Activated naive CD4-positive, alpha-beta T cell treated with anti-CD3 and anti-CD28 coated beads for 36 hours (primary cell): ENCODE results near the gene SYNDIG1. TPM values are rescaled to one million over a fixed set of nuclear protein-coding genes. Genes with fewer than 3 reads are reported as not detected.
A peak's percentile ranks its signal among the peaks of the same experiment; 100 is the strongest.
"Not testable (repeated sequence)": the region's sequence is repeated elsewhere in the genome, so short reads cannot be mapped to it uniquely, and the experiment has no call there.

Experiments used
- CTCF ChIA-PET: fragments of 350-600 bp; sonication (Branson Sonifier 250); formaldehyde crosslinking; loops from one replicate; lab custom pipeline; 2021; ENCODE audit warnings: antibody characterized with exemption; lab: Charles Lee
- DNase-seq: peaks from one replicate; pipeline ENCODE4 v3.0.0-alpha.2; 2020
- H3K27ac Mint-ChIP-seq: one replicate; pipeline ENCODE4 v1.8.0; 2021; ENCODE audit warnings: mild to moderate bottlenecking, mixed read lengths
- H3K27me3 Mint-ChIP-seq: one replicate; pipeline ENCODE4 v1.8.0; 2021; ENCODE audit warnings: low read depth, mixed read lengths
- H3K36me3 Mint-ChIP-seq: one replicate; pipeline ENCODE4 v1.8.0; 2021; ENCODE audit warnings: low read depth, mixed read lengths
- H3K4me1 Mint-ChIP-seq: one replicate; pipeline ENCODE4 v1.8.0; 2021; ENCODE audit warnings: low read depth, mixed read lengths
- H3K4me3 Mint-ChIP-seq: one replicate; pipeline ENCODE4 v1.8.0; 2021; ENCODE audit warnings: mild to moderate bottlenecking, moderate library complexity, mixed read lengths
- H3K9me3 Mint-ChIP-seq: one replicate; pipeline ENCODE4 v1.8.0; 2021; ENCODE audit warnings: mixed read lengths
- intact Hi-C: fragments of 100-400 bp; cut with micrococcal nuclease; formaldehyde crosslinking; loops from one replicate; pipeline ENCODE4 v1.15.1; 2023
- total RNA-seq, 2 experiments: library from RNA; stranded (reverse); gene quantifications; one replicate each; pipeline ENCODE4 v1.2.3, GENCODE V29; 2021

Gene SYNDIG1
- total RNA-seq, 2 experiments from 2014 or later, result not detected

DNA sequence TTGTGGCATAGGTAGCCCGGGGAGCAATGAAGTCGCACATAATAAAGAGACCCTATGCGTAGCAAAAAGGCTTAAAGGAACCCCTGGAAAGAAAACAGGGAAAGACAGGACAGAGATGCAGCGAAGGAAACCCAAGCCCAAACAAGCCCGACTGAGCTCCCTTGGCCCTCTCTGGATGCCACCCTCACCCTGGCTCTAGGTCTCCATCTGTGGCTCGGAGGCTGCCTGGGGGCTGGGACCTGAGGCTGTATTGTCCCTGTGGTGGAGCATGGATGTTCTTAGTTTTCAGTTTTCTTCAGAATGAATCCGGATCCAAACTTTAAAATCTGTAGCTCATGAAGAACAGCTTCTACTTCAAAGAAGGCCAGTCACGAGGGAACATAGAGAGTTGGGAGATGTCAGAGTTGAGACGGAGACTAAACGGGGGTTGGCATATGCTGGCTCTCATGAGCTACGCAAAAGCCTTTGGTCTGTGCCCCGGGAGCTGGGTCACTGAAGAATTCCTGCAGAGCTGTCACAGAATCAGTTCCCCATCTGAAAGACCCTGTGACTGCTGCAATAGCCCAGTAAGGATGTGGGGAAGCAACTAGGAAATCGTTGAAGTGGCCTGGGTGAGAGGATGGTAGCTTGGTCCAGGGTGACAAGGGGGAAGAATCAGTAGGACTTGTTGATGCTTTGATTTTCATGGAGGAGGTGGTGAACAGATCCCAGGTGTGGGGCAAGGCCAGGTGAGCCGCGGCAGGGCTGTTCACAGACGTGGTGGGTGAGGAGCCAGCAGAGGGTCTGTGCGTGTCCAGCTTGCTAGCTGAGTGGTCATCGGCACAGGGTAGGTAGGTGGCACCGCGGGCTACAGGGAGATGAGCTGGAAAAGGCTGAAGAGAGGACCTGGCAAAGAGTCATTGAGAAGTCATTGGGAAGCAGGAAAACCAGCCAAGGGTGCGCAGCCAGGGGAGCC is 35.2 kb downstream of the SYNDIG1 start:
- CTCF ChIA-PET, result interaction anchor here (0.6 kb wide), 1 partner anchor 141 kb away, joined by 3 read pairs; no protein-coding TSS in a partner anchor
- Mint-ChIP-seq H3K27me3 (peaks cover 4% of the 10 kb centered on the region), H3K4me1 (no peaks in the 10 kb centered on the region), H3K27ac (no peak overlapping the region), H3K9me3 (no peaks in the 10 kb centered on the region), H3K4me3 (no peak overlapping the region), H3K36me3 (no peaks in the 10 kb centered on the region)
- intact Hi-C loops, result no loop called here
- no peak for DNase-seq

DNA sequence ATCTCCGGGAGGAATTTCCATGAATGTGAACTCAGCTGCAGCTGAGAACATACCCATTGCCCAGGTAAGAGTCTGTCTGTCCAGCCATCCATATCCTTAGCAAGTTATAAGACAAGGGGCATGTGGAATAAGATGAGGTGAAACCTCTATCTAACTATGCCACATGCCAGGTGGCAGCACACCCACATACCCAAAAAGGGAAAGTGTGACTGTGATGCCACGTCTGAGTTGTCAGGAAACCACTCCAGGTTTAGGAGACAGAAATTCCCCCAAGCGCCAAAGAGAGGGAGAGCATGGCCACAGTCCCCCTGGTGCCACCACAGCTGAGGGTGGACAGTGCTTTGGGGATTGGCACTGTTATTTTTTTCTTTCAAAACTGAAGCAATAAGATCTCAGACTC is 36.7 kb downstream of the SYNDIG1 start:
- H3K4me1 Mint-ChIP-seq, result no peaks in the 10 kb centered on the region
- no peak for DNase-seq
- CTCF ChIA-PET, result no interaction called here
- H3K4me3 Mint-ChIP-seq, result no peak overlapping the region
- no peak overlapping the region for H3K27ac Mint-ChIP-seq
- H3K27me3 Mint-ChIP-seq, result peaks cover 4% of the 10 kb centered on the region
- H3K9me3 Mint-ChIP-seq, result no peaks in the 10 kb centered on the region
- no peaks in the 10 kb centered on the region for H3K36me3 Mint-ChIP-seq
- intact Hi-C loops, result no loop called here

DNA sequence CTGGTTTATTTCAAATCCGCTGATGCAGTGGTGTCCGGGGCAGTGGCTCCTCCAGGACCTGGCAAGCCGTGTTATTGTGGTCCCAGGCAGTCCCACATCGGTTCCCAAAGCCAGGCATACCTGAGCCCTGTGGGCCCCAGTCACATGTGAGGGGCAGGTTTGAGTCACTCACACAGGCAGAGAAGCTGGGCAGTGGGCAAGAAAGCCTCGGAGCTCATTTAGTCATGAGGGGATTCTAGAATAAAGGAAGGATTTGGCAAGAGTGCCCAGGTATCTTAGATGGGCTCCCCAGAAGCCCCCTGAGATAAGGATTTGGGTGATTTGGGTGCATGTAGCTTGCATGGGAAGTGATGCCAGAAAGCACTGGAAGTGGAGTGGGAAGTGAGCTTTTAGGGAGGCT is 37.3 kb downstream of the SYNDIG1 start:
- intact Hi-C loops, result no loop called here
- no peak overlapping the region for H3K27ac Mint-ChIP-seq
- DNase-seq, result no peak
- CTCF ChIA-PET, result no interaction called here
- H3K4me1 Mint-ChIP-seq, result peaks cover 1% of the 10 kb centered on the region
- no peaks in the 10 kb centered on the region for H3K36me3 Mint-ChIP-seq
- H3K4me3 Mint-ChIP-seq, result no peak overlapping the region
- no peaks in the 10 kb centered on the region for H3K9me3 Mint-ChIP-seq
- peaks cover 8% of the 10 kb centered on the region for H3K27me3 Mint-ChIP-seq

DNA sequence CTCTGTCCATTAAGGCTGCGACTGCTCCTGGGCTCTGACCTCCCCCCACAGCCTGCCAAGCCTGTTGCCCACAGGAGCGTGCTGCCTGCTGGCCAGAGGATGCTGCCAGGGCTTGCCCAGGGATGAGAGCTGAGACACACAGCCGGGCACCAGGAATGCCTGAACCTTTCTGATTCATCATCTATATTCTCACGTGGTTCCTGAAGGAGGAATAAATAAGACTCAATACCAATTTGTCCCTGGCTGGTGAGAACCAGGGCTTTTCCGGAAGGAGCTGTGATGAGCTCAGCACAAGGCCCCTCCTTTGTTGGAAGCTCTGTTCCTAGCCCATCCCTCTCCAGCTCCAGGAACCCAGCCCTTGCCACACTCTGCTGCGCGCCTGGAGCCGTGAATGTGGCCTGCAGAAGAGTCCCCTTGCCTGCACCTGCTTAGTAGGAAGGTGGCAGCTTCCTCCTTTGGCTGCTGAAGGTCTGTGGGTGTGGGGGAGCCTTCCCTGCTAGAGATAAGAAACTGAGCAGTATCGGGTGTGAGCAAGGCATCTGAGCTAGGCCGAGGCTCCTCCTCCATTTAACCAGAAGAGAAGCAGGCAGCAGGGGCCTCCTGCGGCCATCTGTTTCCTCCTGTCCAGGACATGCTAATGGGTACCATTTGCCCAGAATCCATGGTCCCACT is 37.9 kb downstream of the SYNDIG1 start:
- Mint-ChIP-seq H3K36me3 (no peaks in the 10 kb centered on the region), H3K27ac (no peak overlapping the region), H3K4me3 (no peak overlapping the region), H3K9me3 (no peaks in the 10 kb centered on the region), H3K4me1 (peaks cover 2% of the 10 kb centered on the region), H3K27me3 (peaks cover 10% of the 10 kb centered on the region)
- CTCF ChIA-PET, result no interaction called here
- intact Hi-C loops, result no loop called here
- DNase-seq, result no peak

DNA sequence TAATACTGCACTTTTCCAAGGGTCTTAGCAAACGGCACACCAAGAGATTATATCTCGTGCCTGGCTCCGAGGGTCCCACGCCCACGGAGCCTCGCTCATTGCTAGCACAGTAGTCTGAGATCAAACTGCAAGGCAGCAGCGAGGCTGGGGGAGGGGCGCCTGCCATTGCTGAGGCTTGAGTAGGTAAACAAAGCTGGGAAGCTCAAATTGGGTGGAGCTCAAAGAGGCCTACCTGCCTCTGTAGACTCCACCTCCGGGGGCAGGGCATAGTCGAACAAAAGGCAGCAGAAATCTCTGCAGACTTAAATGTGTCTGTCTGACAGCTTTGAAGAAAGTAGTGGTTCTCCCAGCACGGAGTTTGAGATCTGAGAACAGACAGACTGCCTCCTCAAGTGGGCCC is 43.0 kb downstream of the SYNDIG1 start:
- H3K4me1 Mint-ChIP-seq, H3K9me3 Mint-ChIP-seq, CTCF ChIA-PET, H3K36me3 Mint-ChIP-seq, H3K27me3 Mint-ChIP-seq, intact Hi-C loops, H3K4me3 Mint-ChIP-seq, H3K27ac Mint-ChIP-seq: not testable (repeated sequence)
- DNase-seq, result peak; percentile 14

DNA sequence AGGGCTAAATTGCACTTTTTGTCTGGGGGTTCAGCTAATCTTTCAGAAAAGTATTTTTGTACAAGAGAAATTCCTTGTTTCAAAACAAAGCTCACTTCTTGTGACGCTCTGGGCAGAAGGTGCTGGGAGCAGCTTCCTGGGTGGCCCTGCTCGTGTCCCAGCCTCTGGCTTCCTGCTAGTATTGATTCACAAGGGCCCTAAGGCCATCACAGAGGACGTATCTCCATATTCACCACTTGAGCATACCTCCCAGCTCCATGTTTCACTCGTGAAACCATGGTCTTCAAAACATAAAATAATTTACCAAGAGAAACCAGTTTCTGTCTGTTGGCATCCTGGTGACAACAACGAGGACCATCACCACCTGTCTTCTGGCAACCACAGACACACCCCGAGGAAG is 49.1 kb downstream of the SYNDIG1 start:
- Mint-ChIP-seq H3K9me3 (no peaks in the 10 kb centered on the region), H3K4me1 (peaks cover 2% of the 10 kb centered on the region), H3K27me3 (no peaks in the 10 kb centered on the region), H3K4me3 (no peak overlapping the region), H3K27ac (no peak overlapping the region), H3K36me3 (no peaks in the 10 kb centered on the region)
- DNase-seq, result no peak
- intact Hi-C loops, result no loop called here
- CTCF ChIA-PET, result no interaction called here

DNA sequence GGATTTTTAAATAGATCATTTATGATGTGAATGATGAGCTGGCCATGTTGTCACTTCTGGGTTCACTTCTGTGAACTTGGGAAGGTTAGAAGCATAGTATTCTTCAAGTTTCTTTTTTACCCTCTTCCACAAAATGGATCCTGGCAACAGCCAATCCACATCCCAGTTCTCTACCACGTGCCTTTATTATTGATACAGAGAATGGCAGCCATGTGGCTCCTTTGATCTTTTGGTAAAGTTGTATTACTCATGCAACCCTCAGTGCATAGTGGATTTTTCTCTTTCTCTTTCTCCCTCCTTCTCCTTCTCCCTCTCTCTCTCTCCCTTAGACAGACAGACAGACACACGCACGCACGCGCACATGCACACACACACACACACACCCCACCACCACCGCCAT is 50.0 kb downstream of the SYNDIG1 start:
- no peak overlapping the region for H3K27ac Mint-ChIP-seq
- CTCF ChIA-PET, result no interaction called here
- no peaks in the 10 kb centered on the region for H3K27me3 Mint-ChIP-seq
- H3K9me3 Mint-ChIP-seq, result no peaks in the 10 kb centered on the region
- H3K4me3 Mint-ChIP-seq, result no peak overlapping the region
- peaks cover 2% of the 10 kb centered on the region for H3K4me1 Mint-ChIP-seq
- intact Hi-C loops, result no loop called here
- peak; percentile 25 for DNase-seq
- H3K36me3 Mint-ChIP-seq, result no peaks in the 10 kb centered on the region

DNA sequence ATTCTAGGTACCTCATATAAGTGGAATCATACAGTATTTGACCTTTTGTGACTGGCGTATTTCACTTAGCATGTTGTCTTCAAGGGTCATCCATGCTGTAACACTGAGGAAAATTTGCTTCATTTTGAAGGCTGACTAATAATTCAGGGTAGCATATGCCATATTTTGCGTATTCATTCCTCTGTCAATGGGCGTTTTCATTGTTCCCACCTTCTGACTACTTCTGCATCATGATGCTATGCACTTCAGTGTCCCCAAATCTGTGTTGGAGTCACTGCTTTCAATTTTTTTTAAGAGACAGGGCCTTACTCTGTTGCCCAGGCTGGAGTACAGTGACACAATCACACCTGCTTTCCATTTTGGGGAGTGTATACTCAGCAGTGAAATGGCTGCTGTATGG is 51.6 kb downstream of the SYNDIG1 start:
- DNase-seq, result no peak
- CTCF ChIA-PET, result no interaction called here
- H3K27me3 Mint-ChIP-seq, result no peaks in the 10 kb centered on the region
- peaks cover 2% of the 10 kb centered on the region for H3K4me1 Mint-ChIP-seq
- no peaks in the 10 kb centered on the region for H3K36me3 Mint-ChIP-seq
- no peaks in the 10 kb centered on the region for H3K9me3 Mint-ChIP-seq
- H3K4me3 Mint-ChIP-seq, result no peak overlapping the region
- H3K27ac Mint-ChIP-seq, result no peak overlapping the region
- intact Hi-C loops, result no loop called here

DNA sequence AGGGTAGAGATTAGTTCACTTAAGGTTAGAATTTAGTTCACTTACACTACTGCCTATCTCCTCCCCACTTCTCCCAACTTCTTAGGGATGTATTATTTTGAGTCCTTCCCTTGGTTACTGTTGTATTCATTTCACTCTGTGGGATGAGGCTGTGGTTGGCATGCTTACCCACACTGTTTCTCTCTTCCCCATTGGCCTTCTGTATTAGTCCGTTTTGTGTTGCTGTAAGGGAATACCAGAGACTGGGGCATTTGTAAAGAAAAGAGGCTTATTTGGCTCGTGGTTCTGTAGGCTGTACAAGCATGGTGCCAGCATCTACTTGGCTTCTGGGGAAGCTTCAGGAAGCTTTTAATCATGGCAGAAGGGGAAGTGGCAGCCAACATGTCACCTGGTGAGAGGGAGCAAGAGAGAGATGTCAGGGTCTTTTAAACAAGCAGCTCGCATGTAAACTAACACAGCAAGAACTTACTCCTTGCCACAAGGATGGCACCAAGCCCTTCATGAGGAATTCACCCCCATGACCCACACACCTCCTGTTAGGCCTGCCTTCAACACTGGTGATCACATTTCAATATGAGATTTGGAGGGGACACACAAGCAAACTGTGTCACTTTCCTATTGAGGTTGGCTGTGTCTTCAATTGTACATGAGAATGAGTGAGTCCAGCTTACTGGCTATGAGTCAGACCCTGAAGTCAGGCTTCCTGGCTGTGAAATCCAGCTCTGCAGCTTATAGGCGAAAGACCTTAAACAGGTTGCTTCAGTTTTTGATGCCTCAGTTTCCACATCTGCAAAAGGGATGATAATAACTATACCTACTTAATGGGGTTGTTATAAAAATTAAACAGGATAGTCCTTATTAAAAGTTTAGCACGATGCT is 53.3 kb downstream of the SYNDIG1 start:
- H3K27me3 Mint-ChIP-seq, result no peaks in the 10 kb centered on the region
- peaks cover 2% of the 10 kb centered on the region for H3K4me1 Mint-ChIP-seq
- no peaks in the 10 kb centered on the region for H3K36me3 Mint-ChIP-seq
- no peaks in the 10 kb centered on the region for H3K9me3 Mint-ChIP-seq
- intact Hi-C loops, result no loop called here
- no peak for DNase-seq
- CTCF ChIA-PET, result no interaction called here
- no peak overlapping the region for H3K4me3 Mint-ChIP-seq
- H3K27ac Mint-ChIP-seq, result no peak overlapping the region

DNA sequence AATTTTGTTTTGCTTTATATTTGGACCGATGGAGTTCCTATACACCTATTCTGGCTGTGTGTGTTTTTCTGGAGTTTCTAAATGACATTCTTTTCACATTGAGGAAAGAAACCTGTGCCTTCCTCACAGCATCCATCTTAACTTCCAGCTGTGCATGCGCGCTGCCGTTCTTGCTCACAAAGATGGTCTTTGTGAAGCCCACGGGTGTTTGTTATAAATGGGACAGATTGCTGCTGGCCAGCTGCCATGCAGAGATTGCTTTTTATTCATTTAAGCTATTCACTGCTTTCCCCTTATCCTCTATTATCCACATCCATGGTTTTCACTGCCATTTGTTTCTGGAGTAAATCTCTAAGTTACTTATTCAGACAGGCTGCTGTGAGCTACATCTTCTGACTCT is 54.2 kb downstream of the SYNDIG1 start:
- no peaks in the 10 kb centered on the region for H3K27me3 Mint-ChIP-seq
- H3K36me3 Mint-ChIP-seq, result no peaks in the 10 kb centered on the region
- H3K4me1 Mint-ChIP-seq, result peaks cover 2% of the 10 kb centered on the region
- H3K4me3 Mint-ChIP-seq, result no peak overlapping the region
- no peak overlapping the region for H3K27ac Mint-ChIP-seq
- CTCF ChIA-PET, result no interaction called here
- intact Hi-C loops, result no loop called here
- no peaks in the 10 kb centered on the region for H3K9me3 Mint-ChIP-seq
- DNase-seq, result no peak

DNA sequence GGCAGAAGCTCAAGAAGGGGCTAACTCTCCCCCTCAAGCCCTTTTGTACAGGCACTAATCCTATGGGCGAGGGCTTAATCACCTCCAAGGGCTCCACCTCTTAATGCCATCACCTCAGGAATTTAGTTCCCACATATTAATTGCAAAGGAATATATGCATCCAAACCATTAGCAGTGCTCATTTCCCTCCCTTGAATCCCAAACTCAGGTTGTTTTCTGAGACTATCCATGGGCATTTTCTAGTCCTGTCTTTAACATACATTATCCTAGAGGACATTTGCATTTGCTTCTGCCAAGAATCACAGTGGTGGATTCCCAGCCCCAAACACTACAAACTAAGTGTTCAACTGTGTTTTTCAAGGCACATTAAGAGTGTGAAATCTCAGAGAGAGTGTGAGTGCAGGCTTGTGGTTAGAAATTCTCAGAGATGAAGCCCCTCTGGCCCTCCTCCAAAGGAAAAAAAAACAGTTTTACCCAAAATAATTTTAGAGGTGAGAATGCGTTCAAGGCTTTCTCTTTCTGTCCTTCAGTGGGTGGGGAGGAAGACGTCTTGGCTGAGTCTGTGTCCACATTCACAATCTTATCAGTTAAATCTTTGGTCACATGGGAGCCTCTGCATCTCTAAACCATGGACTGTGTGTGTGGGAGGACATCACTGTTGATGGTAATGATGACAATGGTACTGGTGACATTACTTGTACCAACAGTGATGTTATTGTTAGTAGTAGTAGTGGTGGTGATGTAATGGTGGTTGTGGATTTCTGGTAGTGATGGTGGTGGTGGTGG is 59.3 kb downstream of the SYNDIG1 start:
- DNase-seq, result no peak
- Mint-ChIP-seq H3K27me3 (peaks cover 8% of the 10 kb centered on the region), H3K9me3 (no peaks in the 10 kb centered on the region), H3K27ac (no peak overlapping the region), H3K4me3 (no peak overlapping the region), H3K4me1 (no peaks in the 10 kb centered on the region), H3K36me3 (no peaks in the 10 kb centered on the region)
- intact Hi-C loops, result no loop called here
- CTCF ChIA-PET, result no interaction called here

DNA sequence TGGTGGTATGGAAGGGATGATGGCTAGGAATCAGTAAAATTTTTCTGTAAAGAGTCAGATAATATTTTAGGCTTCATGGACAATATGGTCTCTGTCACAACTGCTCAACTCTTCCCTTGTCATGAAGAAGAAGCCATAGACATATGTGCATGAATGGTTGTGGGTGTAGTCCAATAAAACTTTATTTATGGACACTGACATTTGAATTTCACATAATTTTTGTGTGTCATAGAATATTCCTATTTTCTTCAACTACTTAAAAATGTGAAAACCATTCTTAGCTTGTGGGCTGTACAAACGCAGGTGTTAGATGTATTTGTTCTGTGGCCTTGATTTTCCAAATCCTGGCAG is 59.9 kb downstream of the SYNDIG1 start:
- Mint-ChIP-seq H3K4me3 (no peak overlapping the region), H3K4me1 (no peaks in the 10 kb centered on the region), H3K27me3 (peaks cover 8% of the 10 kb centered on the region), H3K36me3 (no peaks in the 10 kb centered on the region), H3K27ac (no peak overlapping the region), H3K9me3 (no peaks in the 10 kb centered on the region)
- CTCF ChIA-PET, result no interaction called here
- no peak for DNase-seq
- intact Hi-C loops, result no loop called here
